ENCODE measurements around the gene SYCE1L. TPM values are rescaled to one million over a fixed set of nuclear protein-coding genes. Genes with fewer than 3 reads are reported as not detected.

SYCE1L gene
- total RNA-seq, 1 experiment from 2014 or later = 9.9 TPM

DNA sequence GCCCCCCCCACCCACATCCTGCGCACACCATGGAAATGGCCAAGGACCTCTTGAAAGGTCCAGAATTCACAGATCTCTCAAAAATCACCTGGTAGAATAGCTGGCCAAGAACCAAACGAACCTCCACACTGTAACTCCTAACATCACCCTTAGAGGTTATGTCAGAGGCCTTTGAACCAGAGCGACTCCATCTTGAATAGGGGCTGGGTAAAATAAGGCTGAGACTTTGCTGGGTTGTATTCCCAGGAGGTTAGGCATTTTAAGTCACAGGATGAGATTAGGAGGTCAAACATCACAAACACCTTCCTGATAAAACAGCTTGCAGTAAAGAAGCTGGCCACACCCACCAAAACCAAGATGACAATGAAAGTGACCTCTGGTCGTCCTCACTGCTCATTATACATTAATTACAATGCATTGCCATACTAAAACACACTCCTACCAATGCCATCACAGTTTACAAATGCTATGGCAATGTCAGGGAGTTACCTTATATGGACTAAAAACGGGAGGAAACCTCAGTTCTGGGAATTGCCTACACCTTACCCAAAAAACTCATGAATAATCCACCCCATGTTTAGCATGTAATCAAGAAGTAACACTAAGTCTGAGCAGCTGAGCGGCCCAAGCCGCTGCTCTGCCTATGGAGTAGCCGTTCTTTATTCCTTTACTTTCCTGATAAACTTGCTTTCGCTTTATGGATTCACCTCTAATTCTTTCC, 34.8 kb downstream of the SYCE1L start:
- H3K18ac ChIP-seq (ENCODE audit: insufficient read length, low read depth, low read length) = no peak overlapping the region
- H3K4me3 Mint-ChIP-seq = no peak overlapping the region
- no peak overlapping the region for H3K4me2 ChIP-seq (ENCODE audit: insufficient read depth, insufficient read length, low read length)
- no peaks in the 10 kb centered on the region; the same call in 1 of the 2 replicates for H3K4me1 ChIP-seq (ENCODE audit: insufficient read depth, low read length)
- no peak overlapping the region for H2BK120ac ChIP-seq (ENCODE audit: low read depth, low read length, poor library complexity, severe bottlenecking)
- H4K91ac ChIP-seq (ENCODE audit: insufficient read length, low read depth, low read length) = no peak overlapping the region
- no peaks in the 10 kb centered on the region; the same call in 1 of the 2 replicates for H3K27me3 ChIP-seq (ENCODE audit: insufficient read depth, low read length)
- H3K9ac ChIP-seq (ENCODE audit: extremely low read depth, insufficient read length, low read length) = no peak overlapping the region
- no peaks in the 10 kb centered on the region for H3K9me3 Mint-ChIP-seq
- peaks cover 31 to 32% of the 10 kb centered on the region in 2 experiments for H3K4me1 Mint-ChIP-seq
- no peak overlapping the region for H2AFZ ChIP-seq (ENCODE audit: low read length)
- TF ChIP-seq, protein P1, sequence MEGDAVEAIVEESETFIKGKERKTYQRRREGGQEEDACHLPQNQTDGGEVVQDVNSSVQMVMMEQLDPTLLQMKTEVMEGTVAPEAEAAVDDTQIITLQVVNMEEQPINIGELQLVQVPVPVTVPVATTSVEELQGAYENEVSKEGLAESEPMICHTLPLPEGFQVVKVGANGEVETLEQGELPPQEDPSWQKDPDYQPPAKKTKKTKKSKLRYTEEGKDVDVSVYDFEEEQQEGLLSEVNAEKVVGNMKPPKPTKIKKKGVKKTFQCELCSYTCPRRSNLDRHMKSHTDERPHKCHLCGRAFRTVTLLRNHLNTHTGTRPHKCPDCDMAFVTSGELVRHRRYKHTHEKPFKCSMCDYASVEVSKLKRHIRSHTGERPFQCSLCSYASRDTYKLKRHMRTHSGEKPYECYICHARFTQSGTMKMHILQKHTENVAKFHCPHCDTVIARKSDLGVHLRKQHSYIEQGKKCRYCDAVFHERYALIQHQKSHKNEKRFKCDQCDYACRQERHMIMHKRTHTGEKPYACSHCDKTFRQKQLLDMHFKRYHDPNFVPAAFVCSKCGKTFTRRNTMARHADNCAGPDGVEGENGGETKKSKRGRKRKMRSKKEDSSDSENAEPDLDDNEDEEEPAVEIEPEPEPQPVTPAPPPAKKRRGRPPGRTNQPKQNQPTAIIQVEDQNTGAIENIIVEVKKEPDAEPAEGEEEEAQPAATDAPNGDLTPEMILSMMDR (conservative IDR thresholded peaks at IDR 0.05) = no peak
- no peak overlapping the region for H3K23ac ChIP-seq (ENCODE audit: insufficient read length, low read depth, low read length)
- H2BK20ac ChIP-seq (ENCODE audit: low read depth, low read length, poor library complexity, severe bottlenecking) = no peak overlapping the region
- H4K5ac ChIP-seq (ENCODE audit: insufficient read length, low read depth, low read length) = no peak overlapping the region
- no peak overlapping the region for H2AK5ac ChIP-seq (ENCODE audit: insufficient read length, low read length)
- H4K8ac ChIP-seq (replicated peaks; ENCODE audit: insufficient read length, low read depth, low read length) = no peak overlapping the region
- no peak overlapping the region for H2BK5ac ChIP-seq (ENCODE audit: insufficient read length, low read length)
- no peak overlapping the region for H3K56ac ChIP-seq (ENCODE audit: insufficient read length, low read depth, low read length)
- H3K23me2 ChIP-seq (ENCODE audit: insufficient read length, low read depth, low read length, poor library complexity, severe bottlenecking) = no peaks in the 10 kb centered on the region
- no peaks in the 10 kb centered on the region for H3K79me2 ChIP-seq (ENCODE audit: insufficient read depth, low read length)
- H3K27me3 Mint-ChIP-seq (ENCODE audit: low read depth) = peaks cover 6% of the 10 kb centered on the region
- H3K27ac ChIP-seq (ENCODE audit: insufficient read length, low read depth, low read length) = no peak overlapping the region
- DNase-seq = no peak
- no peak overlapping the region for H2BK12ac ChIP-seq (ENCODE audit: insufficient read length, low read depth, low read length)
- no peaks in the 10 kb centered on the region for H3K36me3 Mint-ChIP-seq (ENCODE audit: insufficient read depth in 1 of 3, low read depth in 3 of 3)
- no peak overlapping the region for H3K14ac ChIP-seq (ENCODE audit: insufficient read depth, low read length)
- H2BK15ac ChIP-seq (ENCODE audit: low read depth, low read length) = no peak overlapping the region
- H3K79me1 ChIP-seq (ENCODE audit: insufficient read depth, low read depth, low read length, poor library complexity, severe bottlenecking) = no peaks in the 10 kb centered on the region
- H3T11ph ChIP-seq (ENCODE audit: low read length) = no peak overlapping the region
- H3K4ac ChIP-seq (ENCODE audit: low read depth, low read length) = no peak overlapping the region
- H3K27ac Mint-ChIP-seq = no peak overlapping the region
- no CpG with 5 or more reads among the region's 9 CpGs for WGBS (ENCODE audit: extremely low coverage, insufficient read length, low lambda C conversion rate)
- no peaks in the 10 kb centered on the region for H4K20me1 ChIP-seq (ENCODE audit: control insufficient read depth, insufficient read depth, insufficient read length)
- H3K9me3 ChIP-seq (ENCODE audit: control insufficient read depth, low read depth, low read length) = no peaks in the 10 kb centered on the region

All from H9 (cell line).